Activated CD8-positive, alpha-beta T cell treated with anti-CD3 and anti-CD28 coated beads for 36 hours (primary cell): ENCODE data around the gene RAB8A. TPM values are rescaled to one million over a fixed set of nuclear protein-coding genes. Genes with fewer than 3 reads are reported as not detected.
A peak's percentile ranks its signal among the peaks of the same experiment; 100 is the strongest.

ENCODE experiments used
- ATAC-seq: fragments of 200-7000 bp; cut with Tn5 transposase; one replicate; pipeline ENCODE4 v1.10.0; 2021; ENCODE audit warnings: mild to moderate bottlenecking, moderate library complexity
- CTCF ChIA-PET: fragments of 350-600 bp; sonication (Branson Sonifier 250); formaldehyde crosslinking; loops from one replicate; lab custom pipeline; 2021; ENCODE audit warnings: antibody characterized with exemption; lab: Charles Lee
- POLR2A ChIA-PET: fragments of 350-600 bp; sonication (Branson Sonifier 250); formaldehyde crosslinking; loops from one replicate; lab custom pipeline; 2021; ENCODE audit warnings: antibody characterized with exemption; lab: Charles Lee
- DNase-seq: peaks from one replicate; pipeline ENCODE4 v3.0.0-alpha.2; 2020
- H3K27ac Mint-ChIP-seq: one replicate; pipeline ENCODE4 v1.8.0; 2021; ENCODE audit warnings: mild to moderate bottlenecking, mixed read lengths
- H3K27me3 Mint-ChIP-seq: one replicate; pipeline ENCODE4 v1.8.0; 2021; ENCODE audit warnings: mixed read lengths
- H3K36me3 Mint-ChIP-seq: one replicate; pipeline ENCODE4 v1.8.0; 2021; ENCODE audit warnings: low read depth, mixed read lengths
- H3K4me1 Mint-ChIP-seq: one replicate; pipeline ENCODE4 v1.8.0; 2021; ENCODE audit warnings: low read depth, mixed read lengths
- H3K4me3 Mint-ChIP-seq: one replicate; pipeline ENCODE4 v1.8.0; 2021; ENCODE audit warnings: mild to moderate bottlenecking, moderate library complexity, mixed read lengths
- H3K9me3 Mint-ChIP-seq: one replicate; pipeline ENCODE4 v1.8.0; 2021; ENCODE audit warnings: mixed read lengths
- intact Hi-C: fragments of 100-400 bp; cut with micrococcal nuclease; formaldehyde crosslinking; loops from one replicate; pipeline ENCODE4 v1.10.0; 2022
- total RNA-seq, 2 experiments: library from RNA; stranded (reverse); gene quantifications; one replicate each; pipeline ENCODE4 v1.2.3, GENCODE V29; 2021
- TF ChIP-seq, protein P1 (sequence below): fragments of 200-600 bp; IDR thresholded peaks from one replicate; pipeline ENCODE4 v1.8.0; 2022; ENCODE audit warnings: antibody characterized with exemption, mild to moderate bottlenecking

The RAB8A gene
- 100 to 1,000 TPM; 123 to 128 TPM for total RNA-seq

- Mint-ChIP-seq H3K4me3 (peak within 1 kb of the TSS; percentile 95), H3K27ac (peak within 1 kb of the TSS; percentile 98), H3K36me3 (peaks cover 25% of the 10 kb centered on the region), H3K9me3 (no peaks in the 10 kb centered on the region), H3K27me3 (no peaks in the 10 kb centered on the region), H3K4me1 (peaks cover 35% of the 10 kb centered on the region)
- CTCF ChIA-PET = interaction anchor here (0.6 to 3.8 kb wide), 23 partner anchors 11 to 275 kb away, joined by 3 to 31 read pairs (median 4); partner anchors contain the start of genes FAM32A and TPM4
- TF ChIP-seq, protein P1, sequence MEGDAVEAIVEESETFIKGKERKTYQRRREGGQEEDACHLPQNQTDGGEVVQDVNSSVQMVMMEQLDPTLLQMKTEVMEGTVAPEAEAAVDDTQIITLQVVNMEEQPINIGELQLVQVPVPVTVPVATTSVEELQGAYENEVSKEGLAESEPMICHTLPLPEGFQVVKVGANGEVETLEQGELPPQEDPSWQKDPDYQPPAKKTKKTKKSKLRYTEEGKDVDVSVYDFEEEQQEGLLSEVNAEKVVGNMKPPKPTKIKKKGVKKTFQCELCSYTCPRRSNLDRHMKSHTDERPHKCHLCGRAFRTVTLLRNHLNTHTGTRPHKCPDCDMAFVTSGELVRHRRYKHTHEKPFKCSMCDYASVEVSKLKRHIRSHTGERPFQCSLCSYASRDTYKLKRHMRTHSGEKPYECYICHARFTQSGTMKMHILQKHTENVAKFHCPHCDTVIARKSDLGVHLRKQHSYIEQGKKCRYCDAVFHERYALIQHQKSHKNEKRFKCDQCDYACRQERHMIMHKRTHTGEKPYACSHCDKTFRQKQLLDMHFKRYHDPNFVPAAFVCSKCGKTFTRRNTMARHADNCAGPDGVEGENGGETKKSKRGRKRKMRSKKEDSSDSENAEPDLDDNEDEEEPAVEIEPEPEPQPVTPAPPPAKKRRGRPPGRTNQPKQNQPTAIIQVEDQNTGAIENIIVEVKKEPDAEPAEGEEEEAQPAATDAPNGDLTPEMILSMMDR = peak; percentile 92
- intact Hi-C loops = loop anchor here (5.0 kb wide), 1 partner anchor 34 kb away; the partner anchor contains the start of gene TPM4
- ATAC-seq (peak; percentile 93), DNase-seq (peak; percentile 99)
- POLR2A ChIA-PET = interaction anchor here (0.5 to 2.6 kb wide), 18 partner anchors 11 to 278 kb away, joined by 3 to 32 read pairs (median 4); partner anchors contain the start of genes HSH2D and TPM4
Observed at GRCh38 chr19:16111160-16111908, at the start of gene RAB8A. TSS of gene RAB8A (plus strand) at chr19:16111889. CDS start at chr19:16111902, 13 bp downstream.

- CTCF ChIA-PET = interaction anchor here (0.9 to 7.9 kb wide), 20 partner anchors 9 to 123 kb away, joined by 3 to 90 read pairs (median 4); partner anchors contain the start of genes FAM32A, RAB8A and TPM4
- peak overlapping the region; percentile 16 for H3K27ac Mint-ChIP-seq
Observed at GRCh38 chr19:16061943-16062342, 49.7 kb upstream of the RAB8A start.

GRCh38 chr19:16062789-16063188 lies 48.9 kb upstream of the RAB8A start:
- Mint-ChIP-seq H3K4me1 (peaks cover 26% of the 10 kb centered on the region), H3K27me3 (no peaks in the 10 kb centered on the region), H3K27ac (no peak overlapping the region), H3K9me3 (no peaks in the 10 kb centered on the region), H3K36me3 (no peaks in the 10 kb centered on the region), H3K4me3 (no peak overlapping the region)
- intact Hi-C loops = no loop called here
- ATAC-seq (peak; percentile 57), DNase-seq (peak; percentile 76)
- TF ChIP-seq, protein P1 = peak; percentile 96
- CTCF ChIA-PET = interaction anchor here (0.6 to 7.9 kb wide), 21 partner anchors 10 to 208 kb away, joined by 3 to 90 read pairs (median 7); partner anchors contain the start of genes FAM32A, HSH2D, RAB8A and TPM4
- POLR2A ChIA-PET = interaction anchor here (0.8 to 4.5 kb wide), 3 partner anchors 11 to 48 kb away, joined by 3 to 22 read pairs (median 3); partner anchors contain the start of gene TPM4

More at GRCh38 chr19:16061943-16062342, 49.7 kb upstream of the RAB8A start:
- POLR2A ChIA-PET = interaction anchor here (1.6 to 4.5 kb wide), 2 partner anchors 12 to 15 kb away, joined by 3 to 22 read pairs; partner anchors contain the start of gene TPM4
- peak; percentile 85 for ATAC-seq
- Mint-ChIP-seq H3K36me3 (no peaks in the 10 kb centered on the region), H3K27me3 (no peaks in the 10 kb centered on the region), H3K9me3 (peaks cover 6% of the 10 kb centered on the region), H3K4me1 (peaks cover 26% of the 10 kb centered on the region), H3K4me3 (no peak overlapping the region)
- intact Hi-C loops = no loop called here
- DNase-seq = peak; percentile 86
- TF ChIP-seq, protein P1 = no peak

DNA sequence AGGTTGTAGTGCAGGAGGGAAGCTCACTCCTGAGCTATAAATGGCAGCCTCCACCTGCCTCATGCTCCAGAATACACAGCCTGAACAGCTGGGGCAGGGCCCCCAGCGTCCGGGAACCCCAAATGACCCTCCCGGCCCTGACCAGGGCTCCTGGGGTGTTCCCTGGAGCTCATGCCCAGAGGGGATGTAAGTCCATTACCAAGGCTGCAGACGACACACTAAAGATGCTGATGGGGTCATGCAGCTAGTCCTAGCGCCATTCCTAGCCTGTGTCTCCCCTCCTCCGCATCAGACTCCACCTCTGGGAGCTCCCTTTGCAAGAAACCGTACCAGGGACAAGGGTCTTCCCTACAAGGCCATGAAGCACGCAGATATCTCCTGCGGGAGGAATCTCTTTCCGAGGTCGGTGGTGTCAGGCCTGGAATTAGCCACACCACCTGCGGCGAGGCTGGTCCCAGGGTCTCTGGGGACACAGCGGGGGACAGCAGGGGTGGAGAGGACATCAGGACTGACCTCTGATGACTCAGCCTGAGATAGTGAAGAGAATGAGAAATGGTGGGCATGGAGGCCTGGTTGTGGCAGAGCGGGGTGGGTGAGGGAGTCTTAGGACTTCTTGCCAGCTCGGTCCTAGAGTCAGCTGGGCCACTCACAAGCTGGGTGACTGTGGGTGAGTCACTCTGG lies 47.3 kb upstream of the RAB8A start:
- POLR2A ChIA-PET = interaction anchor here (1.0 to 4.5 kb wide), 3 partner anchors 13 to 121 kb away, joined by 4 to 22 read pairs (median 4); partner anchors contain the start of genes FAM32A and TPM4
- intact Hi-C loops = no loop called here
- no peak overlapping the region for H3K4me3 Mint-ChIP-seq

More for the DNA sequence above, 47.3 kb upstream of the RAB8A start:
- Mint-ChIP-seq H3K36me3 (no peaks in the 10 kb centered on the region), H3K4me1 (peaks cover 26% of the 10 kb centered on the region), H3K27me3 (no peaks in the 10 kb centered on the region), H3K27ac (no peak overlapping the region), H3K9me3 (no peaks in the 10 kb centered on the region)
- TF ChIP-seq, protein P1 = no peak
- DNase-seq (no peak), ATAC-seq (no peak)
- CTCF ChIA-PET = interaction anchor here (1.3 to 7.9 kb wide), 9 partner anchors 8 to 121 kb away, joined by 3 to 90 read pairs (median 20); partner anchors contain the start of genes FAM32A, HSH2D, RAB8A and TPM4
